SK-N-SH (cell line): ENCODE results near the gene ARL8A. TPM values are rescaled to one million over a fixed set of nuclear protein-coding genes. Genes with fewer than 3 reads are reported as not detected.
A peak's percentile ranks its signal among the peaks of the same experiment; 100 is the strongest.

Source experiments
- CTCF ChIA-PET: fragments of 300-600, 350-600 bp; formaldehyde crosslinking; extraction: SDS; loops from one replicate; lab custom pipeline; 2021; lab: Yijun Ruan, JAX
- POLR2A ChIA-PET: fragments of 350-600 bp; sonication (Branson Sonifier 250); formaldehyde crosslinking; extraction: SDS; loops from one replicate; lab custom pipeline; 2020; ENCODE audit warnings: antibody characterized with exemption, inconsistent platforms; lab: Yijun Ruan, JAX
- DNase-seq: peaks from one replicate; pipeline ENCODE4 v3.0.0; 2012
- H2AFZ ChIP-seq: fragments of 200-600 bp; sonication (generic); 2 replicates; pipeline ENCODE4 v1.8.1; 2016; ENCODE audit warnings: antibody characterized with exemption, mild to moderate bottlenecking, low read depth
- H3F3A ChIP-seq: fragments of 200-600 bp; sonication (generic); replicated peaks from 2 replicates; pipeline ENCODE3; 2016; ENCODE audit warnings: antibody characterized with exemption, mild to moderate bottlenecking; ENCODE audit not compliant: insufficient read depth
- H3K27ac ChIP-seq, 2 experiments: fragments of 200-500 bp in 1 of 2; fragments of 200-600 bp in 1 of 2; sonication (Bioruptor generic) in 1 of 2; sonication (generic), shearing (Covaris generic) in 1 of 2; 2 replicates each; pipeline versions ENCODE4 v1.5.1 to v1.6.1; 2014 to 2016; ENCODE audit warnings: low read depth in 2 of 2, inconsistent platforms in 1 of 2, low read length in 1 of 2, mild to moderate bottlenecking in 1 of 2, mixed read lengths in 1 of 2
- H3K27me3 ChIP-seq: fragments of 200-600 bp; sonication (generic), shearing (Covaris generic); 2 replicates; pipeline ENCODE4 v1.6.1; 2016; ENCODE audit warnings: mixed run types; ENCODE audit not compliant: insufficient read depth
- H3K36me3 ChIP-seq, 2 experiments: fragments of 200-500 bp in 1 of 2; fragments of 200-600 bp in 1 of 2; sonication (Bioruptor generic) in 1 of 2; sonication (generic) in 1 of 2; replicated peaks in 1 of 2; 2 replicates each; pipeline versions ENCODE3 to v1.5.1; 2014 to 2016; ENCODE audit warnings: low read length in 1 of 2, mild to moderate bottlenecking in 1 of 2; ENCODE audit not compliant: insufficient read depth in 2 of 2, control insufficient read depth in 1 of 2
- H3K4me1 ChIP-seq, 2 experiments: fragments of 200-500 bp in 1 of 2; fragments of 200-600 bp in 1 of 2; sonication (Bioruptor generic) in 1 of 2; sonication (generic), shearing (Covaris generic) in 1 of 2; 2 replicates each; pipeline versions ENCODE4 v1.5.1 to v1.6.1; 2014 to 2016; ENCODE audit warnings: low read depth in 1 of 2, low read length in 1 of 2, mixed run types in 1 of 2; ENCODE audit not compliant: insufficient read depth in 2 of 2, control insufficient read depth in 1 of 2
- H3K4me2 ChIP-seq: fragments of 200-600 bp; sonication (generic), shearing (Covaris generic); 2 replicates; pipeline ENCODE4 v1.6.1; 2017; ENCODE audit warnings: mixed run types
- H3K4me3 ChIP-seq, 2 experiments: fragments of 200-500 bp in 1 of 2; fragments of 200-600 bp in 1 of 2; sonication (Bioruptor generic) in 1 of 2; sonication (generic), shearing (Covaris generic) in 1 of 2; 2 replicates each; pipeline versions ENCODE4 v1.5.1 to v1.8.1; 2014 to 2016; ENCODE audit warnings: low read depth in 2 of 2, inconsistent platforms in 1 of 2, low read length in 1 of 2, mild to moderate bottlenecking in 1 of 2, mixed read lengths in 1 of 2, moderate library complexity in 1 of 2
- H3K79me2 ChIP-seq: fragments of 200-600 bp; sonication (generic); 2 replicates; pipeline ENCODE4 v1.8.1; 2017; ENCODE audit warnings: mild to moderate bottlenecking; ENCODE audit not compliant: insufficient read depth
- H3K9ac ChIP-seq: fragments of 200-600 bp; sonication (generic); 2 replicates; pipeline ENCODE4 v1.6.1; 2017; ENCODE audit warnings: mixed run types
- H3K9me2 ChIP-seq: fragments of 200-600 bp; sonication (generic); 2 replicates; pipeline ENCODE4 v1.6.1; 2017; ENCODE audit warnings: mixed run types
- H3K9me3 ChIP-seq: fragments of 200-600 bp; sonication (generic); 2 replicates; pipeline ENCODE4 v1.6.1; 2017; ENCODE audit warnings: mixed run types, mild to moderate bottlenecking, moderate library complexity
- H4K20me1 ChIP-seq: fragments of 200-600 bp; sonication (generic); 2 replicates; pipeline ENCODE4 v1.6.1; 2017; ENCODE audit warnings: mild to moderate bottlenecking, mixed run types; ENCODE audit not compliant: insufficient read depth
- FOXJ3 ChIP-seq: sonication (generic); formaldehyde crosslinking; IDR thresholded peaks from 2 replicates; pipeline ENCODE4 v1.5.1; 2020; ENCODE audit warnings: mild to moderate bottlenecking, missing genetic modification reagents
- FOXM1 ChIP-seq: IDR thresholded peaks from 2 replicates; pipeline ENCODE4 v1.4.0; 2012; ENCODE audit warnings: low read depth, mild to moderate bottlenecking
- GATA2 ChIP-seq: sonication (generic); formaldehyde crosslinking; IDR thresholded peaks from 2 replicates; pipeline ENCODE4 v1.5.0; 2020; ENCODE audit warnings: mild to moderate bottlenecking, missing genetic modification reagents
- MEF2A ChIP-seq: IDR thresholded peaks from 2 replicates; pipeline ENCODE4 v1.4.0; 2012; ENCODE audit warnings: low read depth, borderline replicate concordance
- MXI1 ChIP-seq: IDR thresholded peaks from 2 replicates; pipeline ENCODE4 v1.6.1; 2012; ENCODE audit warnings: mild to moderate bottlenecking, low read depth, low read length, improper control_type of control experiment
- NFIC ChIP-seq: IDR thresholded peaks from 2 replicates; pipeline ENCODE4 v1.4.0; 2012; ENCODE audit warnings: borderline replicate concordance
- NRF1 ChIP-seq: IDR thresholded peaks from 2 replicates; pipeline ENCODE4 v1.6.1; 2012; ENCODE audit warnings: low read depth, mild to moderate bottlenecking, low read length
- RAD21 ChIP-seq: IDR thresholded peaks from 2 replicates; pipeline ENCODE4 v1.6.1; 2012; ENCODE audit warnings: mild to moderate bottlenecking, low read length
- RCOR1 ChIP-seq: fragments of 150-350 bp; IDR thresholded peaks from 2 replicates; pipeline ENCODE4 v1.6.1; 2017; ENCODE audit warnings: antibody characterized with exemption, low read length
- TAF1 ChIP-seq: IDR thresholded peaks from 2 replicates; pipeline ENCODE4 v1.6.1; 2012; ENCODE audit warnings: low read depth, mild to moderate bottlenecking, low read length, moderate library complexity, borderline replicate concordance
- USF1 ChIP-seq: IDR thresholded peaks from 2 replicates; pipeline ENCODE4 v1.4.0; 2012; ENCODE audit warnings: low read depth, borderline replicate concordance
- WGBS: methylation state at CpG from one replicate; pipeline ENCODE4 v1.1.6; 2017; ENCODE audit warnings: low lambda C conversion rate; 5-methylcytosine and 5-hydroxymethylcytosine counted together
- polyA plus RNA-seq, 3 experiments: library from polyadenylated mRNA; depleted of rRNA; stranded (reverse); fragments of >200 nt; gene quantifications; 2 replicates each; pipeline ENCODE4 v1.2.3, GENCODE V29; 2012
- TF ChIP-seq, protein P1 (sequence below): fragments of 200-600 bp; sonication (generic); IDR thresholded peaks from 2 replicates; pipeline ENCODE4 v1.6.1; 2017; ENCODE audit warnings: antibody characterized with exemption, mild to moderate bottlenecking, moderate library complexity
- TF ChIP-seq, protein P2 (sequence below): fragments of 150-350 bp; IDR thresholded peaks from 2 replicates; pipeline ENCODE4 v1.6.1; 2017; ENCODE audit warnings: antibody characterized with exemption, low read length, low read depth, borderline replicate concordance

Gene ARL8A
- polyA plus RNA-seq, 1 of the 3 experiments (the other 2 are of a cell fraction): 66.9 TPM

DNA sequence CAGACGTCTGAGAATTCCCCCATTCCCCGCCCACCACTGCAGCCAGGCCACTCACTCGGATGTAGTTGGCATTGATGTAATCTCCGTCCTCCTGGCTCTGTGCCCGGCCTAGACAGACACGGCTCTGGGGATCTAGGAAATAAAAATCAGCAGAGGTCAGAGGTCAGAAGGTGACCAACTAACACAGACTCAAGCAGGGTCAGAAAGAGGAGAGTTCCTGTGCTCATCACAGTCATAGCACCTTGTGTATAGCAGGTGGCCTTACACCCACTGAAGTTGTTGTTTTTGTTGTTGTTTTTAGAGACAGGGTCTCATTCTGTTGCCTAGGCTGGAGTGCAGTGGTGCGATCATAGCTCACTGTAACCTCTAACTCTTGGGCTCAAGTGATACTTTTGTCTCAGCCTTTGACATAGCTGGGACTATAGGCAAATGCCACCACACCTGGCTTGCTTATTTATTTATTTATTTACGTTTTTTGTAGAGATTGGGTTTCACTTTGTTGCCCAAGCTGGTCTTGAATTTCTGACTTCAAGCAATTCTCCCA lies 11.0 kb upstream of the ARL8A start (continued):
- TF ChIP-seq, protein P1, sequence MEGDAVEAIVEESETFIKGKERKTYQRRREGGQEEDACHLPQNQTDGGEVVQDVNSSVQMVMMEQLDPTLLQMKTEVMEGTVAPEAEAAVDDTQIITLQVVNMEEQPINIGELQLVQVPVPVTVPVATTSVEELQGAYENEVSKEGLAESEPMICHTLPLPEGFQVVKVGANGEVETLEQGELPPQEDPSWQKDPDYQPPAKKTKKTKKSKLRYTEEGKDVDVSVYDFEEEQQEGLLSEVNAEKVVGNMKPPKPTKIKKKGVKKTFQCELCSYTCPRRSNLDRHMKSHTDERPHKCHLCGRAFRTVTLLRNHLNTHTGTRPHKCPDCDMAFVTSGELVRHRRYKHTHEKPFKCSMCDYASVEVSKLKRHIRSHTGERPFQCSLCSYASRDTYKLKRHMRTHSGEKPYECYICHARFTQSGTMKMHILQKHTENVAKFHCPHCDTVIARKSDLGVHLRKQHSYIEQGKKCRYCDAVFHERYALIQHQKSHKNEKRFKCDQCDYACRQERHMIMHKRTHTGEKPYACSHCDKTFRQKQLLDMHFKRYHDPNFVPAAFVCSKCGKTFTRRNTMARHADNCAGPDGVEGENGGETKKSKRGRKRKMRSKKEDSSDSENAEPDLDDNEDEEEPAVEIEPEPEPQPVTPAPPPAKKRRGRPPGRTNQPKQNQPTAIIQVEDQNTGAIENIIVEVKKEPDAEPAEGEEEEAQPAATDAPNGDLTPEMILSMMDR: no peak
- TF ChIP-seq FOXJ3 (0 out of 2 replicates have a peak, but pooled peaks have one; percentile 51), GATA2 (CRISPR knock-in tag) (peak; percentile 95), NRF1 (no peak), USF1 (no peak)

GRCh38 chr1:202154766-202155477 lies 10.4 kb upstream of the ARL8A start:
- 38% methylated on average over 11 of the region's 11 CpGs for WGBS
- TF ChIP-seq RCOR1: no peak
- peak; percentile 57 for TF ChIP-seq RAD21
- TF ChIP-seq NFIC: no peak
- TF ChIP-seq MXI1: 0 out of 2 replicates have a peak, but pooled peaks have one; percentile 41
- no peak for TF ChIP-seq FOXM1
- TF ChIP-seq, protein P1: peak; percentile 56
- no peak for TF ChIP-seq MEF2A
- TF ChIP-seq GATA2 (CRISPR knock-in tag): no peak
- TF ChIP-seq TAF1: no peak
- TF ChIP-seq, protein P2, sequence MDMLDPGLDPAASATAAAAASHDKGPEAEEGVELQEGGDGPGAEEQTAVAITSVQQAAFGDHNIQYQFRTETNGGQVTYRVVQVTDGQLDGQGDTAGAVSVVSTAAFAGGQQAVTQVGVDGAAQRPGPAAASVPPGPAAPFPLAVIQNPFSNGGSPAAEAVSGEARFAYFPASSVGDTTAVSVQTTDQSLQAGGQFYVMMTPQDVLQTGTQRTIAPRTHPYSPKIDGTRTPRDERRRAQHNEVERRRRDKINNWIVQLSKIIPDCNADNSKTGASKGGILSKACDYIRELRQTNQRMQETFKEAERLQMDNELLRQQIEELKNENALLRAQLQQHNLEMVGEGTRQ: no peak
- Histone ChIP-seq H3K9ac (no peak overlapping the region), H3K79me2 (no peaks in the 10 kb centered on the region), H4K20me1 (no peaks in the 10 kb centered on the region), H3F3A (peaks cover 7% of the 10 kb centered on the region), H3K9me3 (no peaks in the 10 kb centered on the region), H3K27me3 (no peaks in the 10 kb centered on the region), H3K27ac (peak overlapping the region in 1 of 2 experiments; percentile 77; a peak in 2 of 4 replicates), H3K4me3 (no peak overlapping the region), H3K9me2 (no peaks in the 10 kb centered on the region), H3K4me2 (0 out of 2 replicates have a peak overlapping the region, but pooled peaks have one; percentile 33), H2AFZ (no peak overlapping the region), H3K4me1 (peaks cover 9 to 25% of the 10 kb centered on the region in 2 experiments; a peak in 1 of 4 replicates), H3K36me3 (no peaks in the 10 kb centered on the region)
- POLR2A ChIA-PET: no interaction called here
- DNase-seq: peak; percentile 62
- CTCF ChIA-PET: interaction anchor here (0.6 to 3.2 kb wide), 22 partner anchors 8 to 1545 kb away, joined by 3 to 20 read pairs (median 6); partner anchors contain the start of gene LGR6
